GM19328 (cell line): ENCODE measurements around the gene TBC1D25.

Source experiments
- ATAC-seq: cut with Tn5 transposase; IDR thresholded peaks from one replicate; pipeline ENCODE4 v1.9.1; 2021; ENCODE audit warnings: mild to moderate bottlenecking, moderate library complexity; ENCODE audit not compliant: unreplicated experiment

The TBC1D25 gene

DNA sequence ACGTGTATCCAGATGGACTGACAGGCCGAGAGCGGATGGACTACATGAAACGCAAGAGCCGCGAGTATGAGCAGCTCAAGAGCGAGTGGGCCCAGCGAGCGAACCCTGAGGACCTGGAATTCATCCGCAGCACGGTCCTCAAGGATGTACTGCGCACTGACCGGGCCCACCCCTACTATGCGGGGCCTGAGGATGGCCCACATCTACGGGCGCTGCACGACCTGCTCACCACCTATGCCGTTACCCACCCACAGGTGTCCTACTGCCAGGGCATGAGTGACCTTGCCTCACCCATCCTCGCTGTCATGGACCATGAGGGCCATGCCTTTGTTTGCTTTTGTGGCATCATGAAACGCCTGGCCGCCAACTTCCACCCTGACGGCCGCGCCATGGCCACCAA, 20.1 kb downstream of the TBC1D25 start:
- ATAC-seq, result no peak

DNA sequence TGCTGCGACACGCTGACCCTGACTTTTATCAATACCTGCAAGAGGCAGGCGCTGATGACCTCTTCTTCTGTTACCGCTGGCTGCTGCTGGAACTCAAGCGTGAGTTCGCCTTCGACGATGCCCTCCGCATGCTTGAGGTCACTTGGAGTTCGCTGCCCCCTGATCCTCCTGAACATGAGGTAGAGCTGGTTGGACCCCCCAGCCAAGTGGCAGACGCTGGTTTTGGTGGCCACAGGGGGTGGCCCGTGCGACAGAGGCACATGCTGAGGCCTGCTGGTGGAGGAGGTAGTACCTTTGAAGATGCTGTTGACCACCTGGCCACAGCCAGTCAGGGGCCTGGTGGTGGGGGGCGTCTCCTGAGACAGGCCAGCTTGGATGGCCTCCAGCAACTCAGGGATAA, 20.5 kb downstream of the TBC1D25 start:
- no peak for ATAC-seq

DNA sequence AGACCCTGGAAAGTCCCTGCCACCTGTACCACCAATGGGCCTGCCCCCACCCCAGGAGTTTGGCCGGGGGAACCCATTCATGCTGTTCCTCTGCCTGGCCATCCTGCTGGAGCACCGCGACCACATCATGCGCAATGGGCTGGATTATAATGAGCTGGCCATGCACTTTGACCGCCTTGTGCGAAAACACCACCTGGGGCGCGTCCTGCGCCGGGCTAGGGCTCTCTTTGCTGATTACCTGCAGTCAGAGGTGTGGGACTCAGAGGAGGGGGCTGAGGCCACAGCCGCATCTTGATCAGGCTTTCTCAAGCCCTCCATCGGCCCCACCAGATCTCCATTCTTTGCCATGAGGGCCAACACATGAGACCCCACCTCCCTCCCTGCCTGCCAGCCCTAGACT, 21.2 kb downstream of the TBC1D25 start:
- ATAC-seq, result no peak

DNA sequence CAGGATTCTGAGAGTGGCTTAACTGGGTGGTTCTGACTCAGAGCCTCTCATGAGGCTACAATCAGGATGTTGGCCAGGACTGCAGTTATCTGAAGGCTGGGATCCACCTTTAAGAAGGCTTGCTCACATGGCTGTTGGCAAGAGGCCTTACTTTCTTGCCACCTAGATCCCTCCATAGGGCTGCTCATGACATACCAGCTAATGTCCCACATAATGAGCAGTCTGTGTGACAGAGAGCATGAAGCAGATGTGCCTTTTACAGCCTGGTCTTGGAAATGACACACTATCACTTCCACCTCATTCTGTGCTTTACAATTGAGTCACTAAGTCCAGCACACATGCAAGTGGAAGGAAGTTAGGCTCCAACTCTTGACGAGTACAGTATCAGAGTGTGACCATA, 30.4 kb downstream of the TBC1D25 start:
- no peak for ATAC-seq

DNA sequence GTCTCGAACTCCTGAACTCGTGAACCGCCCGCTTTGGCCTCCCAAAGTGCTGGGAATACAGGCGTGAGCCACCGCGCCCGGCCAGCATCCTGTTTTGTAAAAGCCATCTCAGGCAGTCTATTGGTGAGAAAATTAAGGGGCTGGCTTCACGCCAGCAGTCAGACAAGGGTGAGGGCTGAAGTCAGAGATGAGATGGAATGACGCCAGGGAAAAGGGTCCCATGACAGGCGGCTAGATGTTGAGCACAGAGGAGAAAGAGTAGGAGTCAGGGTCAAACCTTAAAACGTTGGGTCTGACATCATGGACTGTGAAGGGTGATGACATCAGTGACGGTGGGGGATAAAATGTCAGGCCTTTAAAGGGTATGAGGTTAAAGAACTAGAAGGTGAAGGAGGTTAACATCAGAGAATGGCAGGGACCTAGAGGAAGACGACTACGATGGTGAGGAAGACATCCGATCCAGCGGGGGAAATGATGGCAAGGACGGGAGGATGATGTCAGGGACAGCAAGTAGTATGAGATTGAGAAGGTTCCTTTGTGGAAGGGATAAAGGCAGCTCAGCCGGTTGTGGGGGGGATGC, 34.3 kb downstream of the TBC1D25 start:
- ATAC-seq, result no peak

DNA sequence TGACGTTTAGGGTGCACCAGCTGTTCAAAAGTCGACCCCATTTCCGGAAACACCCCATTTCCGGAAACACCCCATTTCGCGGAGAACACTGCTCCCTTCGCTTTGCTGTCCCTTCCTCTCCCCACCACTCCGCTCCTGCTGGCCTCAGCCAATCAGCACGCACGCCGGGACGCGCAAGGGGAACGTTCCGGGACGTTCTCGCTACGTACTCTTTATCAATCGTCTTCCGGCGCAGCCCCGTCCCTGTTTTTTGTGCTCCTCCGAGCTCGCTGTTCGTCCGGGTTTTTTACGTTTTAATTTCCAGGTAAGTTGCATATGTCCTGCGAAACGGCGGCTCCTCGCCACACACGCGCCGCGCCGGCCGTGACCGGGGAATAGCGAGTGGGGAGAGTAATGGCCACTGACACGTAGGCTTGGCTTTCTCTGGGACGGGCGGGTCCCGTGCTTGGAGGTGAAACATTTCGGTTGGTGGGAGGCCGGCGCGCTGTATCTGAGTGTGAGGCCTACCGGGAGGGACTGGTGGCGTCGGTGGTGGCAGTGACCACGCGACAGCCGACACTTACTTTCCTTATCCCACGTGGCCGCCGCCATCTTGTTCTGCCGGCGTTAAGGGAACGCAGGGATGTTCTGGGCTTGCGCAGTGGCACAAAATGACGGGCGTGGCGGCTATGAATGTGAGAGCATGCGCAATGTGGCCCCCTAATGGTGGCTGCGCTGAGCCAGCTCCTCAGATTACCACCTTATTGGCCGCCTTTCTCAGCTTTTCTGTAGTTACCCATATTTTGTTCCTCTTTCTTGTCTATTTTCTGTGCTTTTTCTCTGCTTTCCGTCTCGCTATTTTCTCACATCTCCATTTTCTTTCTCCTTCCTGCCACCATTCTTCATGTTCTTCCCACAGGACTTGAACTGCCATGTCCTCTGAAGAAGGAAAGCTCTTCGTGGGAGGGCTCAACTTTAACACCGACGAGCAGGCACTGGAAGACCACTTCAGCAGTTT, 35.1 kb downstream of the TBC1D25 start, which contains the start of gene RBM3:
RBM3 (plus strand) TSS at position 215 of the 997 bp plus-strand sequence; CDS start at position 912, 697 bp downstream.
- ATAC-seq, result peak; percentile 72

DNA sequence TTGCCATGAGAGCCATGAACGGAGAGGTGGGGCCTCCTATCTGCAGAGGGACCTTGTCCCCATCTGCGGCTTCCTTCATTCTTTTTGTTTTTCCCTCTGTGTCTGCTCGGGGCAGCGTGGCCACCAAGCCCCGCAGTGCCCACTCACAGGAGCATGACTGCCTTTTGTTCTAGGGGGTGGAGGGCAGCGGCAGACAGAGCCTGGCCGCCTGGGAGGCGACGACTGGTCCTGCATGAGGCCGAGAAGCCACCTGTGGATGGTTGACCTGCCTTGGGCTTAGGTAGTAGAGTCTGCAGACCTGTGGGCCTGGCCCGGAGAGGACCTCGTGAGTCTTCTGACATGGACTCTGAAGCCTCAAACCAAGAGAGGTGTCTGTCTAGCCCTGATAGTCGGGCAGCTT, 36.1 kb downstream of the TBC1D25 start:
- ATAC-seq, result no peak

DNA sequence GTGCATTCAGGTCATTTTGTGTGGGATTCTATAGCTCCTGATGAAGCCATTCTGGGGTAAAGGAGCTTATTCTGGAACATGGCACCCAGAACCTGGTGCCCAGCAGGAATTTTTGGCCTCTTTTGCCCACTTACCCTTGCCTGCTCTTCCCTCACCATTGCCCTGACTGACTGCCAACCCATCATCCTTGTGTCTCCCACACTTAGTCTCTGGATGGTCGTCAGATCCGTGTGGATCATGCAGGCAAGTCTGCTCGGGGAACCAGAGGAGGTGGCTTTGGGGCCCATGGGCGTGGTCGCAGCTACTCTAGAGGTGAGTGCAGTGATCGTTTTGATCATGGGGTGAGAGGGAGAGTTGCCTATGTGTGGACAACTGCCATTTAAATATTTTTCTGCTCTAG, 36.6 kb downstream of the TBC1D25 start:
- ATAC-seq, result no peak

DNA sequence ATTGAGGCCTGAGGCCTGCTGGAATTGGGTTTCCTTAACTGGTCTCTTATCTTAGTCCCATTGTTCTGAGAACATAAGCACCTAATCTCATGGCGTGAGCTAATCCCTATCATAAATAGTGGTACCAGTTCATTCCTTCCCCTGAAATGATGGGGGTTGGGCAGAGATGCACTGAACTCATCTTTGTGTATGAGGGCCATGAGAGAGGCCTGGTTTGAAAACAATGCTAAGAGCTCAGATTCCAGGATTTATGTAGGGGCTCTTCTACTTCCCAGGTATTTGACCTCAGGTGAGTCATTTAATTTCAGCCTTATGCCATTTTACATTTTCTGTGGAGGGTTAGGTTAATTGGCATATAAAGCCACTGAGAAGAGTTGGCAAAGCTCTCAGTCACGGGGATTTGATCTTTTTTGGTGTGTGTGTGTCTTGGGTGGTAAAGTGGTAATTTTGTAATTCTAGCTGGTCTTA, 39.2 kb downstream of the TBC1D25 start:
- no peak for ATAC-seq

DNA sequence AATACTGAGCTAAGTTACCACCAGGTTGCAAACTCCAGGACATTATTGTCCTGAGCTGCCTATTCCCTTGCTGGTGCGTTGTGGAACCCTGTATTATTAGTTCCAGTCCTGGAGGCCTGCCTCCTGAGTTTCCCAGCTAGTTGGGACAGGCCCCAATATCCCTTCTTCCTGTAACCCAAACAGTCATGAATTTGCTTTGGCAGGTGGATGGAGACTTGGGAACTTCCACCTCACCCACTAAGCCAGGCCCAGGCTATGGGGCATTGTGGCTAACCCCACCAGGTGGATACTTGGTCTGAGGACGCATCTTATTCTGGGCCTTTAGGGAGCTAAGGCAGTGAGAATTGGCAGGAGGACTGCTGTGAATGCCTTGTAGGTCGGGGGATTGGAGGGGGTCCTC, 39.7 kb downstream of the TBC1D25 start:
- ATAC-seq, result no peak

DNA sequence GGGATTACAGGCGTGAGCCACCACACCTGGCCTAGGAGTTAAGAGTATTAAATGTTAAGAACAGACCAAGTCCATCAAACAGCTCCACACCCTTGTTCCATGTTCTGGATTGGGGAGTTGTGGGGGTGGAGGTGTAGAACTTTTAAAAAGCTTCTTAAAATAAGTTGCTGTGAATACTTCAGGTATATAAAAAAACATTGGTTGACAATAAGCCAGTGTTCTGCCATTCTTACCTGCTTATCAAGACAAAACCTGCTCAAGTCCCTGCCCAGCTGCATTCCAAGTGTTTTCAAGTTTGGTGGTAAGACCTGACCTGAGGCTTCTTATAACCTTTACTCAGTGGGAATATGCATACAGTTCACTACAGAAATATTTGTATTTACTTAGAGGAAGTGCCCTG, 41.1 kb downstream of the TBC1D25 start:
- ATAC-seq, result no peak

DNA sequence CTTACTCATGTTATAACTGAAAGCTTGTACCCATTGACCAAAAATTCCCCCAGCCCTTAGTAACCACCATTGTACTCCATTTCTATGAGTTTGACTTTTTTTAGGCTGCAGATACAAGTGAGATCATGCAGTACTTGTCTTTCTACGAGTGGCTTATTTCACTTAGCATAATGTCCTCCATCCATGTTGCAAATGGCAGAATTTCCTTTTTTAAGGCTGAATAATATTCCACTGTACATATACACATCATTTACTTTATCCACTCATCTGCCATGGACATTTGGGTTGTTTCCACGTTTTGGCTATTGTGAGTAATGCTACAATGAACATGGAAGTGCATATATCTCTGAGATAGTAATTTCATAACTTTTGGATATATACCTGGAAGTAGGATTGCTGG, 45.2 kb downstream of the TBC1D25 start:
- no peak for ATAC-seq

DNA sequence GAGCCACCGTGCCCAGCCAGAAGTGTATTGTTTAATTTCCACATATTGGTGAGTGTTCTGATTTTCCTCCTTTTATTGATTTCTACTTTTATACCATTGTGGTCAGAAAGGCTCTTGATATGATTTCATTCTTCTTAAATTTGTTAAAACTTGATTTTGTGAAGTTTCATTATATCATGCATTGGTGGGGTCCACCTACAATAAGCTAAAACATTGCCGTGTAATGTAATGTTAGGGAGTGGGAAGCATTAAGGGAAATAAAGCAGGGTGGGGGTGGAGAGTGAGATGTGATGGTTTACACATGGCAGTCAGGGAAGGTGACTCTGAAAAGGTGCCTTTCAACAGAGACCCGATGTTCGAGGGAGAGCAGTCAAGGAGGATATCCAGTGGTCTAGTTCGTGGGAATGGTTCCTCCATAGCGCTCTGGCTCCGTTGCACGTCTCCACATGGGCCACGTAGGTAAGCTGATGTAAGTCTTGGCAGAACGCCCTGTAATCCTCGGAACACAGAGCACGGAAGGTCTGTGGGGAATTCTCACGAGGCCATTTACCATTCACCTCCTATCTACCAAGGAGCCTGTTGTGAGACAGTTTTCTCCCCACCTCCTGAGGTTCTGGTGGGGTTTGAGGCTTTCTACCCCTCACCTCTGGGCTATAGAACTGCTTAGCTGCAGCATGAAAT, 50.1 kb downstream of the TBC1D25 start:
- ATAC-seq, result no peak

DNA sequence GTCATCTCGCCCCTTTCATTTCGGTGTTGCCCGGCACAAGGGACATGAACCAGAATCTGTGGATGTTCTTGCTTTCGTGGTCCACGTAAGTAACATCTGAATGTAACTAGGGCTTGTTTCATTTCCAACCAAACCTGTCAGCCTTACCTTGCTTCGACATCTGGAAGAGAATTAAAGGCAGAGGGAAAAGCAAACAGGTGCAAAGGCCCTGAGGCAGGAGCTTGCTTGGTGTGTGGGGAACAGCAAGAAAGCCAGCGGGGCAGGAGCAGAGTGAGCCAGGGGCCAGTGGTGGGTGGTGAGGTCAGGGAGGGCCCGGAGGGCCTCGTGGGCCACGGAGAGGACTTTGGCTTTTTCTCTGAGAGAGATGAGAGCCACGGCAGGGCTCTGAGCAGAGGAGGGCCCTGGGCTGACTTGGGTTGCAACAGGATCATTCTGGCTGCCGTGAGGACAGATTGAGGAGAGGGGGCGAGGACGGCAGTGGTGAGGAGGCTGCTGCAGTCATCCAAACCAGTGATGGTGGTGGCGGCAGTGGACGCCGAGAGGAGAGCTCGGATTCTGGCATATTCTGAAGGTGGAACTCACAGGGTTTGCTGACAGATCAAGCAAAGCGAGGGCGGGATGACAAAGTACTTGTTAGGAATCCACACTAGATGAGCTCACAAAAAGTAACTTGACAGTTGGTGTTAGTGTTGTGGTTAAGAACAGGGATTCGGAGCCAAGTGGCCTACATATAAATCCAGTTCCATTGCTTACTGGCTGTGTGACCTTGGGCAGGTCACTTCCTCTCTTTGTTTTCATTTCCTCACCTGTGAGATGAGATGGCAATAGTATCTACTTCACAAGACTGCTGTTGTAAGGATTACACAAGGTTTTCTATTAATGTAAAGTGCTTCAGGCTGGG, 50.9 kb downstream of the TBC1D25 start:
- no peak for ATAC-seq

DNA sequence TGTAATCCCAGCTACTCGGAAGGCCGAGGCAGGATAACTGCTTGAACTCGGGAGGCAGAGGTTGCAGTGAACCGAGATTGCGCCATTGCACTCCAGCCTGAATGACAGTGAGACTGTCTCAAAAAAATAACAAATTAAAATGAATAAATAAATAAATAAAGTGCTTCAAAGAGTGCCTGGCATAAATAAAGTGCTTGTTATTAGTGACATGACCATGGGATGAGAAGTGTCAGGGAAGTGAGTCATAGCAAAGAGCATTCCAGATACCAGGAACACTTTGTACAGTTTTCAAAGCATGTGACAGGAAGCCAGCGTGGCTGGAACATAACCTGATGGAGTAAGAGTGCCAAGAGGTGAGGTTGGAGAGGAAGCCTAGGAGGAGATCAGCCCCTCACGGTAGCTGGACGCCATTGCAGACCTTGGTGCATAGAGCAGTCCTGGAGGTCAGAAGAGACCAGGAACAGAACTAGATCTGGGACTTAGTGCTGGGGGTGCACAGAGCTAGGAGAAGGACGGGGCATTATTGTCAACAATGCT, 51.8 kb downstream of the TBC1D25 start:
- ATAC-seq, result no peak

DNA sequence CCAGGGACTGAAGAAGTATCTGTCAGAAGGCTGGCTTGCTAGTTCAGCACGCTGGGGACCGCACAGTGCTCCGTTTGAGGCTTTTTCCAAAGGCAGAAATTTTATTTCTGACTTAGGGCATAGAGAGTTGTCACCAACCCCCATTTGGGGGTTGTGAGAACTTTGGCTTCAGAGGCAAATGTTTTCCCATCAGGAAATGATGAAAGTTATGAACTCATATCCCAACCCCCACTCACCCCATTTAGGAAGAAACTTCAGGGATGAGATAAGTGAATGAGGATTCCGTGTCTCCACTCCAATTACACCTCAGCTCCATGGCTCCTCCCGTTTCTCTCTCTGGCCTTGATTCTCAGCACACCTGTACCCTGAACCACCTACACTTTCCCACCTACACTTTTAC, 53.5 kb downstream of the TBC1D25 start:
- no peak for ATAC-seq

DNA sequence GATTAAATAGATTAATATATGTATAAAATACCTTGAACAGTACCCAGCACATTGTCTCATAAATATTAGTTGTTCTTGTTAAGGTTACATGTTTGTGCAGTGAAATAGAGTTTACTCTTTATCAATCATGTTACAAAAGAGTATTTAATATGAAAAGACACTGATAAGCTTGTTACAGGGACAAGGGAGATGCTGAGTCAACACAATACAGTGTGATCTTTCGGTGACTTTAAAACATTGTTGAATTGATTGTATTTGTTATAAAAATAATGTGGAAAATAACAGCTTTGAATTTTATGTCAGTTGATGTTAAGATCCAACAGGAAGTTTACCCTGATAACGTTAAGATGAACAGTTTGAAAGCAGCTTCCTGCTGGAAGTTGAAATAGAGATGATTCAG, 56.4 kb downstream of the TBC1D25 start:
- no peak for ATAC-seq

DNA sequence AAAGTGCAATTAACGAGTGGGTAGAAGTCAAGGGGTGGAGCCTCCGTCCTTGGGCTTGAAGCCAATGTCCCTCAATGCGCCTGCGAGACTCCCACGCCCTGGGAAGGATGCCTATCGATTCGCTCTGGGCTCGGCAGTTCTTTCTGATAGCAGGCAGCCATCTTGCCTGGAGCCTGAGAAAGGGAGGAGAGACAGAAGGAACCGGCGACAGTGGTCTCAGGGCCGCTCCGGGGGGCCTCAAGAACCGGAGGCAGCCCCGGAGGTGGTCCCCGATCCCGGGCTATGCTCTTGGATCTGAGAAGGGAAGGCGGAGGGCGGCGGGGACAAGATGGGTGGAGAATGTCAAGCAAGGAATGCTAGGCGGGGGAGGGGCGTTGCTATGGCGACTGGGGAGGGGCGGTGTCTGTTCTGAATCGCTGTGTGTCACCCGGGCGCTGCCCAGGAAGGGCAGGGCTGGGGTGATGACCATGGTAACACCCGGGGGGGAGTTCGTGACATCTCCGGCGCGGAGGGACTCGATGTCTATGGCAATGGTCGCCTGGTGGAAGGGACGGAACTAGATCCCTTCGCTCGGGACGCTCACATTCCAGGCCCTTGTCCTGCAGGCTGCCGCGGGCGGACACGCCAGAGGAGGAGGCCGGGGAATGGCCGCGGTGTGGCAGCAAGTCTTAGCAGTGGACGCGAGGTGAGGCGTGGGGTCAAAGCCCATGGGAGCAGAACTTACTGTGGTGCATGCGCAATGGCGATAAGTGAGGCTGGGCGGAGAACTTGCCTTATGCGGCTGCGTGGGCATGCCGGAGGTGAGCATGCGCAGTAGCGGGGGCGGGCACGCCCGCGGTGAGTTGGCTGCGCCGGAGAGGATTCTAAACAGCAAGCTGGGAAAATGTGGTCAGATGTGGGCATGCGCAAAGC, 58.1 kb downstream of the TBC1D25 start, which contains the start of gene WDR13:
WDR13 (plus strand) TSS at position 140 of the 912 bp plus-strand sequence; CDS start at position 645, 505 bp downstream.
- peak; percentile 74 for ATAC-seq

DNA sequence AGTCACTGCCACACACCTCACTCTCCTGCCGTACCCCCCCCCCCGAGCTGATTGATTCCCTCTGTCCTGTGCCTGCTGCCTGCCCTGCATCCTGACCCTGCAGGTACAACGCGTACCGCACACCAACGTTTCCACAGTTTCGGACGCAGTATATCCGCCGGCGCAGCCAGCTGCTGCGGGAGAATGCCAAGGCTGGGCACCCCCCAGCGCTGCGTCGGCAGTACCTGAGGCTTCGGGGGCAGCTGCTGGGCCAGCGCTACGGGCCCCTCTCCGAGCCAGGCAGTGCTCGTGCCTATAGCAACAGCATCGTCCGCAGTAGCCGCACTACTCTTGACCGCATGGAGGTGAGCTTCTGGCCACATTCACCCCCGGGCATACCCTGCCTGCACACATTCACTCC, 59.1 kb downstream of the TBC1D25 start:
- no peak for ATAC-seq
